Suprapubic skin (tissue), 4 donors: ENCODE results near the gene CAPZA1.

Experiments
- CTCF ChIP-seq, 2 donors: fragments of 200-600 bp in 1 of 2; fragments of 450-650 bp in 1 of 2; sonication (generic) in 1 of 2; IDR thresholded peaks; one replicate each; pipeline ENCODE4 v1.5.1; 2016 to 2019; ENCODE audit warnings: antibody characterized with exemption in 2 of 2, mild to moderate bottlenecking in 1 of 2, moderate library complexity in 1 of 2
- EP300 ChIP-seq: sonication (generic); formaldehyde crosslinking; IDR thresholded peaks from one replicate; pipeline ENCODE4 v1.6.1; 2017; ENCODE audit warnings: antibody characterized with exemption
- POLR2A ChIP-seq, 2 donors: fragments of 450-650 bp; IDR thresholded peaks; one replicate each; pipeline ENCODE4 v1.6.1; 2017; ENCODE audit warnings: antibody characterized with exemption in 2 of 2, mild to moderate bottlenecking in 2 of 2, moderate library complexity in 2 of 2
- POLR2AphosphoS5 ChIP-seq, 3 donors: sonication (generic); formaldehyde crosslinking; IDR thresholded peaks; one replicate each; pipeline ENCODE4 v1.6.1; 2017; ENCODE audit warnings: antibody characterized with exemption in 3 of 3

- no peak for TF ChIP-seq POLR2AphosphoS5 (IDR thresholded peaks at IDR 0.05)
- TF ChIP-seq CTCF (IDR thresholded peaks at IDR 0.05) = no peak
- TF ChIP-seq POLR2A (IDR thresholded peaks at IDR 0.05) = no peak
- TF ChIP-seq EP300 = no peak
These were observed 92.6 kb downstream of the CAPZA1 start for GRCh38 chr1:112712191-112712590.
